Amniotic stem cell (primary cell): ENCODE data around the gene DENND2C.

Experiments
- DNase-seq: peaks from one replicate; lab custom pipeline; 2025; lab: John Stamatoyannopoulos, UW

The DENND2C gene

DNA sequence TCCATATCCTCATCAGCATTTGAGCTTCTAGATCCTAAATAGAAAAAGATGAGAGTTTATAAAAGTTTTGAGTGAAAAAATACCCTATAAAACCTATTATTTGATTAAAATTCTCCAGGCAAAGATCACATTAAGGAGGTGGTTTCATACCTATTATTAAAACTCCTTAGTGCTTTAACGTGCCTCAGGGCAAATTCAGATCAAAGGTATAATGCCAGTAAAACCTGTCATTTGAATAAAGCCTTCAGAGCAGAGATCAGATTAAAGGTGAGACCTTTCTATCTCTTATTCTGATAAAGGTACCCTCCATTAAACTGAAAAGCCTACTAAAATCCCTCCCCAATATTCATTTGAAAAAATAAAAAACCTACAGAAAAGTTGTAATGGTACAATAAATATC is 124.5 kb downstream of the DENND2C start:
- DNase-seq: no peak

DNA sequence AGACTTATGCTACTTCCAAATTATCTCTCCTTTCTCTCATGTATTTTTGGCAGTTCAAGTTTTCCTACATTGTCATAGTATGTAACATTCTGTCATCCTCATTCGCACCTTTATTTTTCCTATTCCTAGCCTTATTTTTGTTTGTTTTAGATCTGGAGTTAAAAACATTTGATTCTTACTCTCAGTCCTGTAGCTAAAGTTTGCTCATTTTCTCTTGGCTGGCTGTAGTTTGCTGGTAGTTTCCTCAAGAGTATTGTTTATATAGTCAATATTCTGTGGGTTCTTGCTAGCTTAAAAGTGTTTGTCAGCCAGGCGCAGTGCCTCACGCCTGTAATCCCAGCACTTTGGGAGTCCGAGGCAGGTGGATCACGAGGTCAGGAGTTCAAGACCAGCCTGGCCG is 129.0 kb downstream of the DENND2C start:
- no peak for DNase-seq

DNA sequence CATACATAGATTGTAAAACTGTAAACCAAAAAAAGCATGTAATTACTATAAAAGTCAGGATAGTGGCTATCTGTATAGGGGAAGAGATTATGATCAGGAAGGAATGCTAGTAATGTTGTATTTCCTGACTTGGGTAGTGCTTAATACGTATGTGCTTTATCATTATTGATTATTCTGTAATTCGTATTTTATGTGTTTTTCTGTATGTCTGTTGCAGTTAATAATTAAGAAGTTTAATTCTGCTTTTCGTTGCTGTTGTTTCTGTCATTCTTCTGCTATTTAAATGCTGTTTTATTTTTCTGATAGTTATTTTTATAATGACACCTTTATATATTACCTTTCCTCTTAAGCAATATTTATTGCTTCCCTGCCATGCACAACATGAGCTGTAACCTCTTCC is 129.6 kb downstream of the DENND2C start:
- no peak for DNase-seq

DNA sequence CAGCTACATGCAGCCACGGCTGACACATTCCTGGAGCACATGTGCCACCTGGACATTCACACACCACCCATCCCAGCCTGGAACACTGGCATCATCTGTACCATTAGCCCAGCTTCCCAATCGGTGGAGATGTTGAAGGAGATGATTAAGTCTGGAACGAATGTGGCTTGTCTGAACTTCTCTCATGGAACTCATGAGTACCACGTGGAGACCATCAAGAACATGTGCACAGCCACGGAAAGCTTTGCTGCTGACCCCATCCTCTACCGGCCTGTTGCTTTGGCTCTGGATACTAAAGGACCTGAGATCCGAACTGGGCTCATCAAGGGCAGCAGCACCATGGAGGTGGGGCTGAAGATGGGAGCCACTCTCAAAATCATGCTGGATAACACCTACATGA is 133.8 kb downstream of the DENND2C start:
- DNase-seq: no peak

DNA sequence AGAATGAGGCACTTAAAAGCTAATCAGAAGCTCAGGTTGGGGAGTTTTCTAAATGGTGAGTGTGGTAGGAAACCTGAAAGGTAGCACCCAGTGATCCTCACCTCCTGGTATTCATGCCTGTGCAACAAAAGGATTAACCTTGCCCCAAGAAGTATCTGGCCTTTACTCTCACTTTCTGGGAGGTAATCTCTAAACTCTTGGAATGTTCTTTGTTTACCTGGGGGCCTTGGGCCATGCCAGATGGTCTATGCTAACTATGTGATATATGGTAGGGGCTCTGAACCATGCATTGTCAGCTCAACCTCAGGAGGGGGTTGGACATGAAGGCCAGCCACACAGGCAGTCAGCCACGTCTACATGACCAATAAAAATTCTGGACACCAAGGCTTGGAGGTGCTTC is 134.4 kb downstream of the DENND2C start:
- no peak for DNase-seq
